GM12875 (cell line): ENCODE data around the gene LGALS4.
"Not testable (repeated sequence)": the region's sequence is repeated elsewhere in the genome, so short reads cannot be mapped to it uniquely, and the experiment has no call there.

ENCODE experiments used
- H3K4me3 ChIP-seq: one replicate; pipeline ENCODE4 v1.5.1; 2011; ENCODE audit warnings: low read depth, low read length, control low read depth
- TF ChIP-seq, protein P1 (sequence below): IDR thresholded peaks from 2 replicates; pipeline ENCODE4 v1.5.1; 2011; ENCODE audit warnings: low read depth, mild to moderate bottlenecking, control low read depth, inconsistent platforms, low read length, moderate library complexity, borderline replicate concordance; ENCODE audit not compliant: insufficient read depth

Gene LGALS4

DNA sequence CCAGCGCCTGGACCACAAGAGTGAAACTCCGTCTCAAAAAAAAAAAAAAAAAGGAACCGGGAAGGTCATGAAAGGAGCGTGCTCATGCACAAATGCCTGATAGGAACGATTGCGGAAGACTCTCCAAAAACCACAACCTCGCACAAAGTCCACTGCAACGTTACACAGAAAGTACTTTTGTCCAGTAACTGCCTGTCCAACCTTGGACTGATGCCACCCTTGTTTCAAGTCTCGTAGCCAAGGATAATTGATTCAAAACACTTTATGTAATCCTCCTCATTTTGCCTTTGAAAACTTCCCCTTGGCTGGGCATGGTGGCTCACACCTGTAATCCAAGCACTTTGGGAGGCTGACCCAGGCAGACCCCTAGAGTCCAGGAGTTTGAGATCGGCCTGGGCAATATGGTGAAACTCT lies 53.1 kb downstream of the LGALS4 start:
- TF ChIP-seq, protein P1, sequence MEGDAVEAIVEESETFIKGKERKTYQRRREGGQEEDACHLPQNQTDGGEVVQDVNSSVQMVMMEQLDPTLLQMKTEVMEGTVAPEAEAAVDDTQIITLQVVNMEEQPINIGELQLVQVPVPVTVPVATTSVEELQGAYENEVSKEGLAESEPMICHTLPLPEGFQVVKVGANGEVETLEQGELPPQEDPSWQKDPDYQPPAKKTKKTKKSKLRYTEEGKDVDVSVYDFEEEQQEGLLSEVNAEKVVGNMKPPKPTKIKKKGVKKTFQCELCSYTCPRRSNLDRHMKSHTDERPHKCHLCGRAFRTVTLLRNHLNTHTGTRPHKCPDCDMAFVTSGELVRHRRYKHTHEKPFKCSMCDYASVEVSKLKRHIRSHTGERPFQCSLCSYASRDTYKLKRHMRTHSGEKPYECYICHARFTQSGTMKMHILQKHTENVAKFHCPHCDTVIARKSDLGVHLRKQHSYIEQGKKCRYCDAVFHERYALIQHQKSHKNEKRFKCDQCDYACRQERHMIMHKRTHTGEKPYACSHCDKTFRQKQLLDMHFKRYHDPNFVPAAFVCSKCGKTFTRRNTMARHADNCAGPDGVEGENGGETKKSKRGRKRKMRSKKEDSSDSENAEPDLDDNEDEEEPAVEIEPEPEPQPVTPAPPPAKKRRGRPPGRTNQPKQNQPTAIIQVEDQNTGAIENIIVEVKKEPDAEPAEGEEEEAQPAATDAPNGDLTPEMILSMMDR = no peak
- H3K4me3 ChIP-seq = no peak overlapping the region

- H3K4me3 ChIP-seq = not testable (repeated sequence)
Observed at GRCh38 chr19:38754196-38754595, 58.5 kb downstream of the LGALS4 start.

GRCh38 chr19:38753783-38754182 lies 59.0 kb downstream of the LGALS4 start:
- H3K4me3 ChIP-seq = not testable (repeated sequence)
